ENCODE data around the gene OR56B4.
"Not testable (repeated sequence)": the region's sequence is repeated elsewhere in the genome, so short reads cannot be mapped to it uniquely, and the experiment has no call there.

OR56B4 gene

GRCh38 chr11:6107384-6107783, at the start of gene OR56B4:
OR56B4 (plus strand) TSS chr11:6107684; CDS start chr11:6107779, 95 bp downstream.
- not testable (repeated sequence) for DNase-seq

- no peak for DNase-seq
Measured at GRCh38 chr11:6061475-6061874, 46.0 kb upstream of the OR56B4 start.

- DNase-seq: no peak
Measured at GRCh38 chr11:6062691-6063358, 44.7 kb upstream of the OR56B4 start.

GRCh38 chr11:6067502-6067901, 40.0 kb upstream of the OR56B4 start:
- no peak for DNase-seq

GRCh38 chr11:6076443-6076842, 31.0 kb upstream of the OR56B4 start:
- not testable (repeated sequence) for DNase-seq

GRCh38 chr11:6077723-6078122, 29.8 kb upstream of the OR56B4 start:
- DNase-seq: no peak

- no peak for DNase-seq
Measured at GRCh38 chr11:6079463-6079862, 28.0 kb upstream of the OR56B4 start.

- DNase-seq: no peak
Measured at GRCh38 chr11:6083129-6083528, 24.4 kb upstream of the OR56B4 start.

GRCh38 chr11:6084587-6084986, 22.9 kb upstream of the OR56B4 start:
- DNase-seq: no peak

- peak; percentile 30 for DNase-seq
Measured at GRCh38 chr11:6094186-6094585, 13.3 kb upstream of the OR56B4 start.

- no peak for DNase-seq
Measured at GRCh38 chr11:6095798-6096197, 11.7 kb upstream of the OR56B4 start.

GRCh38 chr11:6096417-6096816, 11.1 kb upstream of the OR56B4 start:
- DNase-seq: no peak

GRCh38 chr11:6099577-6099976, 7.9 kb upstream of the OR56B4 start:
- peak; percentile 3 for DNase-seq

GRCh38 chr11:6110011-6110410, 2.5 kb downstream of the OR56B4 start:
- peak; percentile 11 for DNase-seq

- no peak for DNase-seq
Measured at GRCh38 chr11:6111673-6112072, 4.2 kb downstream of the OR56B4 start.

- no peak for DNase-seq
Measured at GRCh38 chr11:6116638-6117037, 9.2 kb downstream of the OR56B4 start.

- DNase-seq: no peak
Measured at GRCh38 chr11:6124245-6124644, 16.8 kb downstream of the OR56B4 start.

- peak; percentile 64 for DNase-seq
Measured at GRCh38 chr11:6127881-6128280, 20.4 kb downstream of the OR56B4 start.

- peak; percentile 28 for DNase-seq
Measured at GRCh38 chr11:6129011-6129410, 21.5 kb downstream of the OR56B4 start.

GRCh38 chr11:6129635-6130034, 22.2 kb downstream of the OR56B4 start:
- DNase-seq: peak; percentile 44

- DNase-seq: no peak
Measured at GRCh38 chr11:6132431-6132830, 24.9 kb downstream of the OR56B4 start.

- not testable (repeated sequence) for DNase-seq
Measured at GRCh38 chr11:6135936-6136335, 28.5 kb downstream of the OR56B4 start.

- DNase-seq: no peak
Measured at GRCh38 chr11:6142936-6143335, 35.5 kb downstream of the OR56B4 start.

GRCh38 chr11:6143737-6144136, 36.3 kb downstream of the OR56B4 start:
- DNase-seq: not testable (repeated sequence)

GRCh38 chr11:6151117-6151516, 43.6 kb downstream of the OR56B4 start:
- DNase-seq: no peak
